ENCODE measurements around the gene ARHGEF26.
A peak's percentile ranks its signal among the peaks of the same experiment; 100 is the strongest.
"Not testable (repeated sequence)": the region's sequence is repeated elsewhere in the genome, so short reads cannot be mapped to it uniquely, and the experiment has no call there.

ARHGEF26 gene, protein sequence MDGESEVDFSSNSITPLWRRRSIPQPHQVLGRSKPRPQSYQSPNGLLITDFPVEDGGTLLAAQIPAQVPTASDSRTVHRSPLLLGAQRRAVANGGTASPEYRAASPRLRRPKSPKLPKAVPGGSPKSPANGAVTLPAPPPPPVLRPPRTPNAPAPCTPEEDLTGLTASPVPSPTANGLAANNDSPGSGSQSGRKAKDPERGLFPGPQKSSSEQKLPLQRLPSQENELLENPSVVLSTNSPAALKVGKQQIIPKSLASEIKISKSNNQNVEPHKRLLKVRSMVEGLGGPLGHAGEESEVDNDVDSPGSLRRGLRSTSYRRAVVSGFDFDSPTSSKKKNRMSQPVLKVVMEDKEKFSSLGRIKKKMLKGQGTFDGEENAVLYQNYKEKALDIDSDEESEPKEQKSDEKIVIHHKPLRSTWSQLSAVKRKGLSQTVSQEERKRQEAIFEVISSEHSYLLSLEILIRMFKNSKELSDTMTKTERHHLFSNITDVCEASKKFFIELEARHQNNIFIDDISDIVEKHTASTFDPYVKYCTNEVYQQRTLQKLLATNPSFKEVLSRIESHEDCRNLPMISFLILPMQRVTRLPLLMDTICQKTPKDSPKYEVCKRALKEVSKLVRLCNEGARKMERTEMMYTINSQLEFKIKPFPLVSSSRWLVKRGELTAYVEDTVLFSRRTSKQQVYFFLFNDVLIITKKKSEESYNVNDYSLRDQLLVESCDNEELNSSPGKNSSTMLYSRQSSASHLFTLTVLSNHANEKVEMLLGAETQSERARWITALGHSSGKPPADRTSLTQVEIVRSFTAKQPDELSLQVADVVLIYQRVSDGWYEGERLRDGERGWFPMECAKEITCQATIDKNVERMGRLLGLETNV
- 0.33 to 0.53 (median 0.39) reads per million in 3 experiments for total RNA-seq

DNA sequence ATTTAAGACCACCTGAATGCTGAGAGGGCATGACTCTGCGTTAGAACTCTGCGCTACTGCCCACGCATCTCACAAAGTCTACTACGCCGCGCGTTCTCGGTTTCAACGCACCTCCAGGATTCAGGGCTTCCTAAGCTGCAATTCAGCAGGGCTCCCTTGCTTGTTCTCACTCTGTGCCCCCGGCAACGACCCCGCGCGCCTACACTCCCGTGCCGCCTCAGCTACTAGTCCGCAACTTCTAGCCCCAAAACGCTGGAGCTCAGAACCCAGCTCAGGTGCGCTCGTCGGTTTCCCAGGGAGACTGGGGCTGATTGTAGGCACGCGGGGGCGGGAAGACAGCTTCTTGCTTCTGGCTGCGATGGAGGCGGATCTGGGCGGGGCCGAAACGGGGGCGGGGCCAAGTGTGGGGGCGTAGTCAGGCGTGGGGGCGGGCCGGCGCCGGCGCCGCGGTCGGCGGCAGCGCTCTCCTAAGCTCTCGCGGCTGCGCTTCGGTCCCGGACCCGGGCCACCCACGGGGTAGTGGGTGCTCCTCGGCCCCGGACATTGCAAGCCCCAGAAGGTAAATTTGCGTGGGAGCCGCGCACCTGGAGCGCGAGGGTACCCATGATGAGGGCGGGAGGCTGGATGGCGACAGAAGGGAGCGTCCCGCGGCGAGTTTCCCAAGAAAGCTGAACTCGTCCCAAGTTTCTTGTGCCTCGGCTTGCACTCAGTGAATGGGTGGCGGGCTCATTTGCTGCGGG is at the start of gene ARHGEF26:
Gene ARHGEF26 (plus strand): TSS at position 430 of the 740 bp plus-strand sequence. CDS start 603 bp downstream, outside the sequence.
- peak; percentile 65 for DNase-seq

DNA sequence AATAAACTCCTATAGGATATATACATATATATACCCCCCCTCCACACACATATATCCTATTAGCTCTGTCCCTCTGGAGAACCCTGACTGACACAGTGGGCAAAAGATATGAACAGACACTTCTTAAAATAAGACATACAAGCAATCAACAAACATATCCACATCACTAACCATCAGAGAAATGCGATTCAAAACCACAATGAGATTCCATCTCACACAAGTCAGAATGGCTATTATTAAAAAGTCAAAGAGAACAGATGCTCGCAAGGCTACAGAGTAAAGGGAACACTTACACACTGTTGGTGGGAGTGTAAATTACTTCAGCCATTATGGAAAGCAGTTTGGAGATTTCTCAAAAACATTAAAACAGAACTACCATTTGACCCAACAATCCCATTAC is 46.2 kb upstream of the ARHGEF26 start:
- DNase-seq, result no peak

DNA sequence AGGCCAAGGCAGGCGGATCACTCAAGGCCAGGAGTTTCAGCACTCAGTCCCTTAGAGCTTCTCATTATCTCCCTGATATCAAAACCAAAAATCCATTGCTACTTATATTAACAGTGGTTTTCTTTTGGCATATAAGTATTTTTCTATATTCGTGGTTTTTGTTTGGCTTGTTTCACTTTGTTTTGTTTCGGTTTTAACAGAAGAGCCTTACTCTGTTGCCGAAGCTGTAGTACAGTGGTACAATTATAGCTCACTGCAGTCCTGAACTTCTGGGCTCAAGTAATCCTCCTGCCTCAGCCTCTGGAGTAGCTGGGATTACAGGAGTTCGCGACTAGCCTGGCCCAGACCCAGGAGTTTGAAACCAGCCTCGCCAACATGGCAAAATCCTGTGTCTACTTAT is 42.5 kb upstream of the ARHGEF26 start:
- DNase-seq, result no peak

DNA sequence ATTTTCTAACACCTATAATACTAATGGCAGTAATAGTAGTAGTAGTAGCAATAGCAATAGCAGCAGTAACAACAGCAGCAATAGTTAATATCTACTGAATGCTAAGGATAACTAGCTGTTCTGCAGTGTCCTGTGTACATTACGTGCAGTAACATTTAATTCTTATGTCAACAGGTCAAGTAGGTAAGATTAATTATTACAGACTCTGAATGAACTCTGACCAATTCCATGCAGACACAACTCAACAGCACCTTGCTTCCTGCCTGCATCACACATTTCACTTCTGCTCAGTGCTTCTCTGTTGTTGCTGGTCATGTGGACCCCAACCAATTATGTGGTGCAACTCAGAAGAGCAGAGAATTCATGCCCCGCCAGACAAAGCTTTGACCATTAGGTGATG is 39.9 kb upstream of the ARHGEF26 start:
- DNase-seq, result no peak

DNA sequence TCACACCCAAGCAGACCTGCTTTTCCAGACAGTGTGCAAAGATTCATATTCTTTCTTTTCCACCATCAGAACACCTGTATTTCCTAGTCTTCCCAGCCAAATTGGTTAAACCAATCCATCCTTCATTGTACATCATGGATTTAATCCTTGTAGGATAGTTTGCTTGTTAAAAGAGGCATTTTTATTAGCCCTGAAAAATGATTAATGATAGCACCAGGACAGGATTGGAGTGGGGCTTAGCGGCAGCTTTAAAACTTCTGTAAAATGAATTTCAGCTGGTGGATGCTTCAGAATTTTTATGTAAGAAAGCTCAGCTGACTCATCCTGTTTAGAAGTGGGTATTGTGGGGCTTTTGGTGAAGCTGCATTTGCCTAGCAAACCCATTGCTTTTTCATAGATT is 36.1 kb upstream of the ARHGEF26 start:
- no peak for DNase-seq

DNA sequence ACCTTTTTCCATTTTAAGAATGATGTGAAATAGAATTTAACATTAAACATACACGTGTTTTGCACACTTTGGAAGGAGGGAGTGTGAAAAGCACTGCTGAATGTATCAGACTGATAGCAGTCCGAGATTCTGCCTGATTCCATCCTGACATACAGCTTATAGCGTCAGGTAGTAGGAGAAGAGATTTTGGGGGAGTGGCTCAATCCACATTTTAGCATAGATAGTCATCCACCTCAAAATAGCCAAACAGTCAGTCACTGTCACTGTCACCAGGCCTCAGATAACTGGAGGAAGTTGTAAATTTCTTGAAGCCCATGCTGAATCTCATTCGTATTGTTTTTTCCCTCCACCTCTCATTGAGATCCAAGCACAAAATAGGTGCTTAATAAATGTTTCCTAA is 35.4 kb upstream of the ARHGEF26 start:
- no peak for DNase-seq

DNA sequence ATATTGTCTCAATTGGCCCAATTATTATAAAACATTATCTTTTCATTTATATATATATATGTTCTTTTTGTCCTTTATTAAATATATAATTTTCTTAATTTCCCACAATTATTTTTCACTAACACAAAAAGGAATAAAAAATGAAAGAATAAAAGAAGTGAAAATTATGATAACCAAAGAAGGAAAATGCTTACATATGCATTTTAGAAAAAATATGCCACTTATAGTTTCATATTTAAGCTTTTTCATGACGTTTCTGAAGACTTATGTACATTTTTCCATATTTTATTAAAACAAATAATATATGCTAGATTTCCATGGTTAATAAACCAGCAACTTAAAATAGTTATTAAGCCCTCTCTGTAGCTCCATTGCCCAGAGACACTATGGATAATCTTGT is 34.9 kb upstream of the ARHGEF26 start:
- DNase-seq, result no peak

DNA sequence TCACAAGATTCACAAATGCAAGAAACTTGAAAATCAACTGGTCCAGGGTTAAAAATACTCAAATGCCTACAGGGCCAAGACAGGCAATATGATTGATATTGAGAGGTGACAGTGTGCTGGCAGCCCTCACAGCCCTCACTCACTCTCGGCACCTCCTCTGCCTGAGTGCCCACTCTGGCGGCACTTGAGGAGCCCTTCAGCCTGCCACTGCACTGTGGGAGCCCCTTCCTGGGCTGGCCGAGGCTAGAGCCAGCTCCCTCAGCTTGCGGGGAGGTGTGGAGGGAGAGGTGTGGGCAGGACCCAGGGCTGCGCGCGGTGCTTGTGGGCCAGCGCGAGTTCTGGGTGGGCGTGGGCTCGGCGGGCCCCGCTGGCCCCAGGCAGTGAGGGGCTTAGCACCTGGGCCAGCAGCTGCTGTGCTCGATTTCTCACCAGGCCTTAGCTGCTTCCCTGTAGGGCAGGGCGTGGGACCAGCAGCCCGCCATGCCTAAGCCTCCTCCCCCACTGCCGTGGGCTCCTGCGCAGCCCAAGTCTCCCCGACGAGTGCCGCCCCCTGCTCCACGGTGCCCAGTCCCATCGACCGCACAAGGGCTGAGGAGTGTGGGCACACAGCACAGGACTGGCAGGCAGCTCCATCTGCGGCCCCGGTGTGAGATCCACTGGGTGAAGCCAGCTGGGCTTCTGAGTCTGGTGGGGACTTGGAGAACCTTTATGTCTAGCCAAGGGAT is 33.3 kb upstream of the ARHGEF26 start:
- DNase-seq, result not testable (repeated sequence)

DNA sequence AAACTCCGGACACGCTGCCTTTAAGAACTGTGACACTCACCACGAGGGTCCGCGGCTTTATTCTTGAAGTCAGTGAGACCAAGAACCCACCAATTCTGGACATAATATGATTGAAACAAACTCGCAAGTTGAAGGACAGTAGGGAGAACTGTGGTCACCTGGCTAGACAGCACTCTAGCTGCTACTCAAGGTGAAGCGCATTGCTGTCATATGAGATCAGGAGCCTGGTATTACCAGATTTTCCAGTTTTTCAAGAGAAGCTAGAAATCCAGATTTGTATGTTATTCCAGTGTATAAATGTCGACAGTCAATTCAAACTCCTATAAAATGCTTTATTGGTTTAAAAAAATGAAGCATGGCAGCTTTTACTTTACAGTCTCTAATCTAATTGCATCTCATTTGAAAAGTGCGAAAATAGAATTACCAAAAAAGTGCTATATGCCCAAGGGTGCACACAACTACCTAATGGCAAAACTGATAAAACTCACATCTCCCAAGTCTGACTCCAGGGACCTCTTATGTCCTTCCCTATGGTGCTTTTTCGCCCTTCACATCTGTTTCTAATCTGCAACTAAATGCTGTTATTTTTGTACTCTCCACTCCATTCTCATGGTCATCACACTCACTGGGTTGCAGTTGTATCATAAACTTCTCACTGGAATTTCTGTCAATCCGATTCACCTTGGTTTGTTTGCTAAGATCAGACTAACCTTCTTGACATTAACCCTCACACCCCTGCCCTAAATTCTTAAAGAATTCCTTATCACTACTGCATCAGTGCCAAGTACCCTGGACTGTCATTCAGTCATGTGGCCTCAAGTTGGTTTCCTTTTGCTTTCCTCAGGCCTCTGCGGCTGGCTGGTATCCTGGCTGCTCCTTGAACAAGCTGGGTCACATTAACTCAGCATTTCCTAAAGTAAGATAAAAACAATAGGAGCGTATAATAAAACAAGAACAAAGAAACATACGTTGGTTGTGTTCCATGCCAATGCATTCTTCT is 31.5 kb upstream of the ARHGEF26 start:
- DNase-seq, result no peak

DNA sequence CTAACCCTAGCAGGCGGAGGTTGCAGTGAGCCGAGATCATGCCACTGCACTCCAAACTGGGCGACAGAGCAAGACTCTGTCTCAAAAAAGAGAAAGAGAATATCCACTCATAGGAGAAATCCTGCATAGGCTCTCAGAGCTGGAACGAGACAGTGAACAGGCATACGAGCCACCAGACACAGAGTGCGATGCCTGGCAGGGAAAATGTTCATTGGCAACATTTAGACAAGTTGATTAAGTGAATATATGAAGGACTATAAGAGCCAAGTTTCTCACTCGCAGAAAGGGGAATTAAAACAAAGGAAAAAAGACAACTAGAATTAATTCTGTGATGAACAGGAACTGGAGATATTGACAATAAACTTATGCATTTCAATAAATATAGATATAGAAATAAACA is 27.1 kb upstream of the ARHGEF26 start:
- DNase-seq, result no peak

DNA sequence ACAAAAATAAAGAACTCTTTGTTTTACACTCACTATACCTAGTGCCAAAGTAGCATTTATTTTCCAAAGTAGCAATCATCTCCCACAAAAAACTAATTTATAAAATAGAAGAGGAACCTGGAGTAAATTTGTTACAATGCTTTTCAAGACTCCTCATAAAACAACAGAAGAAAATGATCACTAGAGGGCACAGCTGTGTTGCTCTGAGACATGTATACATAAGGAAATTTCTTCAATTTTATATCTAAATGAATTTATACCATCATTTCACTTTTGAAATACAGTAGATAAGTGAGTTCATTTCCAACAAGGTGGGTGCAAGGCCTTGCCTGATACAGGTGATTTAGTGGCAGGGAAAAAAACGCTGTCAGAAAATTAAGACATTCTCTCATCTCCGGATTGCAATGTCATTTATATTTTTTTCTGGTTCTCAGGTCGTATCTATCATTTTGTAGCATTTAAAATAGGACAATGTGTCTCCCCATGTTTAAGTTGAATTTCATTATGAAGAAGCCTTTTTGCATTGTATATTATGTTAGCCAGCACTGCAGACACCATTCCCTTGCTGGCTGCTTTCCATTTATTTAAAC is 25.3 kb upstream of the ARHGEF26 start:
- no peak for DNase-seq

DNA sequence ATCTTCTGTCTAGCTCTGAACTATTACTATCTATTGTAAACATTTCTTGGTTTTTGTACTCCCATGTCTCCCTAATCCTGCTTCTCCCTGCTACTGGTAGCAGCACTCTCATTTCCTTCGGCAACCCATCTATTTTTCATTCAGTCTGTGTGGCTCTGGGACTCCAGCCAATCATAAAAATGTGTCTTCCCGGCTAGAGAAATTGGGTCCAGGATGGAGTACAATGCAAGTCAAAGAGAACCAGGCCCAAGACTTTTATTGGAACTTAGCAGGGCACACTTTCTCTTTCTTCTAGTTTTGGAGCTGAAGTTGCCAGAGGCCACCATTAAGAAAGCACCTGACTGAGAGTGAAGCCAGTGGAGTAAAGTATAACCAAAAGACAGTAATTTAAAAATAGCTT is 22.8 kb upstream of the ARHGEF26 start:
- no peak for DNase-seq

DNA sequence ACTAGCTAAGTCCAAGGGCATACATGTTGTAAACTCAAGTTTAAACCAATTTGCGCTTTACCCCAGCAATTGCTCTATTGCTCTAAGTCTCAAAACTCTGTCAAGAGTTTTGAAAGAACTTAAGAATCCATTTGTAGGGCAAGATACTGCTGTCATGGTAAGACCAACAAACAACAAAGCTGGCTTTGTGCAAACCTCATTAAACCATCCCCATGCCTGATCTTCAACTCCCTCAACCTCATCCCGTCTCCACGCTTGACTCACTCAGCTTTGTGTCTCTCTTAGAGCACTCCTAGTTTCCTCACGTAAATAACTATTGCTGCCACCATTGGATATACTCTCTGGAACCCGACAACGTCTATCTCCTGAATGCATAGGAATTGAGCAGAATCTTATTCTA is 20.6 kb upstream of the ARHGEF26 start:
- DNase-seq, result no peak

DNA sequence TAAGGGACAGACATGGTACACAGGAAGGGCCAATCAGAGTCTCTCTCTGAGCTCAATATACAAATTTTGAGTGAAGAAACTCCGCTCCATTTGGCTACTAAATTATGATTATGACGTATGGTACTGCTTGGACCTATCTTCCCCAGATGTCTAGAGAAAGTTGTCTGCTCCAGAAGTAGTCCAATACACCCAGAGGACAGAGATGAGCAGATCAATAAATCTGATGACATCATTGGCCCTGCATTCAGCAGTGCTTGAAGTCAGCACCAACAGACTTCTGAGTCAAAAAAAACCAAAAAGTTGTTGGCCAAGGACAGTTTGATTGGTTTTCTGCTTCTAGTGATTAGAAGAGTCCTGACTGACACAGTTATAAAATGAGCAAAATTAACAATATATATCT is 19.9 kb upstream of the ARHGEF26 start:
- no peak for DNase-seq

DNA sequence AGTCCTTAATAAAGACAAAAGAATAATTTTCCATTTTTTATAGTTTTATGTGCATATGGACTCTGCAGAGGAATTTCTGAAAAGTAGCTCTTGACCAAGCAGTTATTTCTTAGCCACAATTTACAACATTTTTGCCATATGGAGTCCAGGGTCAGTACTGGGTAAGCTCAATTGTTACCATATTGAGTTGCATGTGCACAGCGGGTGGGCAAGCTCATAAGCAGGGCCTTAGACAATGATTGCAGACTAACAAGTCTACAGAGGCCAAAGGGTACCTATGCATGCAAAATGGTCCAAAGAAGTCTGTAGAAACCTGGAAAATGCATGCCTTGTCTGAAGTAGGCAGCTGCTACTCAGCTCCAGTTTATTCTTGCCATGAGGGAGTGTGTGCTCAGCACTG is 19.0 kb upstream of the ARHGEF26 start:
- DNase-seq, result no peak

DNA sequence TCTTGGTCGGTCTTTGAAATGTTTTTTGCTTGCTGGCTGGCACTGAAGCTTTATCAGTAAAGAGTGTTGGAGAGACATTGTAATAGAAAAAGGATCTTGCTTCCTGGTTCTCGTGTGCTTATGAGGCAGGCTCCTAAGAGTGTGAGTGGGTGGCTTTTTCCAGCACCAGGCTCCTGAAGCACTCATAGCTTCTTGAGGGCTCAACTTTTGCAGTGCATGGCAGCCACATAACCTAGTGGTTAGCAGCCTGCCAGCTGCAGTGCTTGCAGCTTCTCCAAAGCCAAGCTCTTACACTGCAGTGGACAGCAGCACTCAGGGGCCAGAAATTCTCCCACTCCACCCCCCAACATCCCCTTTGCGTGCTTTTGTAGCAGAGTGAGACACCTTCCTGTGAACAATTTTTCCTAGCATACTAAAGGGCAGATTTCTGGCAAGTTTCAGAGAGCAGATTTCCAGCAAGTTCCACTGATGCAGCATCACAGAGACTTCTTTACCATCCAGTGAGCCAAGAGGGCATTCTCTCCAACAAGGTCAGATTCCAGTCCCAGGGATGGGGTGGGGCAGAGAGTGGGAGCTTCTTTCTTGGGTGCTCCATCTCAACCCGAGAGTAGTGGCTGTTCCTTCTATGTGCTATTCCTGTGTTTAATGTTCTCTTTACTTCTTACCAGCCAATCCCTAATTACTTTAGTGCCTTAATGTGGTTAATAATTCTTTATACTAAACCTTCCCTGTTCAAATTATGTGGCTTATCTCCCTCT is 15.8 kb upstream of the ARHGEF26 start:
- DNase-seq, result no peak

DNA sequence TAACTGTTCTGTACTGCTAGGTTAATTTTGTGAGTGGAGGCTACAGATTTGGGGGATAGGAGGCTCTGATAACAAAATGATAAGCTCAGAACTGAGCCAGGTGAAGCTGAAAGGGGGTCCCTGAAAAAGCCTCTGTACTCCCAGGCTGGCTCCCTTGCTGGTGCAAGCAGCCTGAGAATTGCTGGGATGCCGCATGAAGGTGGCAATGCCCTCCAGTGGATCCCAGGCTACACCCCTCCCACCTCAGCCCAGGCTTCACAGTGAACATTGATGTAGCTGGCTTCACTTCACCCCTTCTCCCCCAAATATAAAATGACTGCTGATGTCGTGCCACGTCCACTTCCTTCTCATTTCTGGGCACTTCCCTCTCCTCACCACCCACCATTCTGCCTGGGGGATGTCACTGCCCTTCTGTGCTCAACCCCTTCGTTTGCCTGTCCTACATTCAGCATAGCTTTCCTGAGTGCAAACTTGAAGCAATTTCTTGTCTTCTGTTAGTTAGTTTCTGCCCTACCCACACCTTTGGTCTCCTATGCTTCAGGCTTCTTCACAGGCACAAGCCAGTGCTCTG is 9.7 kb upstream of the ARHGEF26 start:
- DNase-seq, result no peak

DNA sequence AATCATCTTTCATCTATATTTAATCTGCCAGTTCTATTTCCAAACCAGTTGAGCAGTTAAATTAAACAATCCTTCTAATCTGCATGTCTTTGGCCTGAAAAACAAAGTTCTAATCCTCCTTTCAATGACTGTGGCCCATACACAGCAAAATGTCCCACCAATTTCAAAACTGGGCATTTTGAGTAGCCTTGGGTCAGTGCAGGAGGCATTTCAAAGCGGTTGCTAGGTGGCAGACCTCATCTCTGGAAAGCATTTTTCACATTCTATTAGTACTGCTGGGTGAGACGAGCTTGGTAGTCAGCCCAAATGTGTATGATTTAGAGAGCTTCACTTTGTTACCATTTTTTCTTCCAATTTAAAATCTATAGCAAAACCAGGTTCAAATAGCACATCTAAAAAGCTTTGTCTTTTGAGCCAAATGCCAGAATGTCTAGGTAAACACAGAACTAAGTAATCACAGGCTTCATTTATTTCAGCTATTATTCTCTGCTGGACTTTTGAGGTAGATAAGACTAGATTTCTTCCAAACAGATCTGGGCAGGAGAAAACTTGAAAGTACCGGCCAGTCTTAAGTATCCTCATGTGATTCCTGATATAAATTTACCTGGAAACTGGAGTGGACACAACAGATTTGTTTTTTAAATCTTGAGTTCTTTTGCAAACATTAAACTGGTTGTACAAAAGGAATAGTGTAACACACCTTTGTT is 8.9 kb upstream of the ARHGEF26 start:
- DNase-seq, result no peak

DNA sequence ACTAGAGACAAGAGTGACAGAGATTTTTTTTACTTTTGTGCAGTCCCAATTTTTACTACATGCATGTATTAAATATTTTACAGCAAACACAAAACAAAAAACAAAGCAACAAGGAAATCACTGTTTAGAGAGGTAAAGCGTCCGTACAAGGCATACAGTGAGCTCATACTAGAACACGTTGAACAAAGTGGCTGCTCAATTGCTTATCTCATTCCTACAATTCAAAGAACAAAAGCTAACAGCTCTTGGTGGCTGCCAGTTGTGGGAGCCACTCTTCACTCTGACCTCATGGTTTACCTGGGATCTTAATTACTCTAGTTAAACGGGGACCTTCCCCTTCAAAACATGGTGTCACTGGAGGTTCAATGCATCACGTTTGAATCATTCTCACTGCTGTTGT is 7.6 kb upstream of the ARHGEF26 start:
- DNase-seq, result no peak
